SW480 (cell line): ENCODE measurements around the gene KRT34.
A peak's percentile ranks its signal among the peaks of the same experiment; 100 is the strongest.
"Not testable (repeated sequence)": the region's sequence is repeated elsewhere in the genome, so short reads cannot be mapped to it uniquely, and the experiment has no call there.

ENCODE experiments used
- DNase-seq: peaks from one replicate; pipeline ENCODE4 v3.0.0-alpha.2; 2016; ENCODE audit warnings: low spot score

Gene KRT34

GRCh38 chr17:41381943-41382342, at the start of gene KRT34:
TSS of gene KRT34 (minus strand) at chr17:41382306. CDS start at chr17:41382246, 60 bp downstream.
- not testable (repeated sequence) for DNase-seq

DNA sequence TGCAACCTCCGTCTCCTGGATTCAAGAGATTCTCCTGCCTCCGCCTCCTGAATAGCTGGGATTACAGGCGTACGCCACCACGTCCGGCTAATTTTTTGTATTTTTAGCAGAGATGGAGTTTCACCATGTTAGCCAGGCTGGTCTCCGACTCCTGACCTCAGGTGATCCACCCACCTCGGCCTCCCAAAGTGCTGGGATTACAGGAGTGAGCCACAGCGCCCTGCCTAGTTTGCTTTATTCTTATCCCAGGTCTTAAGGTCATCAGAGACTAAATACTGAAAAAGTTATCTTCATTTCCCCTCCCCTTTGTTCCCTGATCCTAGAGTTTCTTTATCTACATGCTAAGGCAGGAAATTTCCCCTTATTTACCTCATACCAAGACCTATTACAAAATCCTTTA, 48.3 kb upstream of the KRT34 start:
- not testable (repeated sequence) for DNase-seq

DNA sequence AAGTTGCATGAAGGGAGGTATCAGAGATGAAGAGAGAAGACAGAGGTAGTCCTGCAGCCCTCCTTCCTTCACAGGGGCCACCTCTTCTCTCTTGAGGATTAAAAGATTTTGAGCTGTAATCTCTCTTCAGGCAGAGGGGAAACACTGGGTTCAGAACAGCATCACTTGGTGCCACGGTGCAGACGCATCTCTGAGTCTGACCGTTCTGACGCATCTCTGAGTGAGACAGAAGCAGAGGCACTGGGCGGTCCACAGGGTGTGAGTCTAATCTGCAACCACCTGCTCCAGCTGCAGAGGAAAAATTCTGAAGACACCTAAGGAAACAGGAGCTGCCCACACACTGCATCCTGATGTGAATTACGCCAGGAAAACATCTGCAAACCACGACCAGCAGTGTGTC, 47.6 kb upstream of the KRT34 start:
- DNase-seq = no peak

DNA sequence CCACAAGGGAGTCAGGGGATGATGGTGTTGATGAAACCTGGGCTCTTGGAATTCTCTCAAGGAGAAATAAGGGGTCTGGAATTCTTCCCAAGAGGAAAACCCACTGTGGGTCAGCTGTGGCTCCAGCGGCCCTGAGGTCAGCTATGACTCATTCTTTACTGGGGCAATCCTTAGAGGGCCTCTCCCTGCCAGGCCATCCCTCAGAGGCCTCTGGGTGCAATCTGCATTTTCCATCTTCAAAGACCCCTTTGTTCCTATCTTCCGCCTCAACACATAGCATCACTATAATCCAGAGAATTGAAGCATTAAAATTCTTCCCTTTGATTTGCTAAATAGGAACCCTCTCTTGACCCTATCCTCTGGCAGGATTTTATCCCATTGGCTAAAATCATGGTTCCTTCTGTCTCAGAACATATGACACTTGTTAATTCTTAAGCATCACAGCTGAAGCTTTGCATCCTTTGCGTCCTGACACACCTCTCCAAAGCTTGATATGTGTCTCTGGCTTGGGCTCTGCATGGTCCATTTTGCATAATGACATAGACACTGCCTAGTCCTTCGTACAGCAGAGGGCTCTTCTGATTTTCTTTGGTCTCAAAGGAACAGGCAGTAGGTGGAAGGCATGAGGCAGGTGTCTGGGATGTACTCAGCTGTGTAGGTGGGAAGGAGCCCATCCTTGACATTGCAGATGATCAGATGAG, 46.6 kb upstream of the KRT34 start:
- peak; percentile 84 for DNase-seq

DNA sequence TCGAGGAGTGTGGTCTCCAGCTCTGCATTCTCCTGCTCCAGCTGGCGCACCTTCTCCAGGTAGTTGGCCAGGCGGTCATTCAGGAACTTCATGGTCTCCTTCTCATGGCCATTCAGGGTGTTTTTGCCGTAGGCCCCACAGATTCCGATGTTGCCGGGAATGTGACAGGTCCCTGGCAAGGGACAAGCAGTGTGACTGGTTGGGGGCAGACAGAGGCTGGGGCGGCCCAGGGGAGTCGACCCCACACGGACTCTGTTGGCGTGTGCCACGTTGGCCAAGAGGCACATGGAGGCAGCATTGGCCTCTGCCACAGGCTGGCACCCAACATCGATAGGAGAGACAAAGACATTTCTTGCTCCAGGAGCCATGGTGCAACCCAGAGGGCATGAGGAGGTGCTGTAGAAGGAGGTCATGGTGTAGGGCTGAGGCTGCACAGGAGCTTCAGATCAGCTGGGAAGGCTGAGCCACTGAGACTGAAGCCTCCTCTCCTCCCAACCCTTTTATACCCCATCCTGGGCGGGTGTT, 42.1 kb upstream of the KRT34 start, which contains the start of gene KRT37:
TSS of gene KRT37 (minus strand) at position 475 of the 525 bp plus-strand sequence. CDS start at position 413, 62 bp downstream.
- no peak for DNase-seq

DNA sequence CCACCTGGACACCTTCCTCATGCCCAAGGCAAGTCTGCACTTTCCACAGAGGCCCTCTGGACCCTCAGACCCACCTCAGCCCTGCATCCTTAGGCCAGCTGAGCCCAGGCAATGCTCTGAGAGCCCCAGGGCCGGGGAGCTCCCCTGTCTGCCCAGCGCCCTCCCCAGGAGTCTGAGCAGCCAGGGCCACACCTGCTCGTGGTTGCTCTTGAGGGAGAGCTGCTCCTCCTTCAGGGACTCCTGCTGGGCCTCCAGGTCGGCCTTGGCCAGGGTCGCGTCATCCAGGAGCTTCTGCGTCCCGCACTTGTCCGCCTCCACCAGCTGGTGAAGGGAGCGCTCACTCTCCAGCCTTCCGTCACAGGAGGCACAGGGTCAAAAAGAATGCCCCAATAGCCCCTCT, 40.5 kb upstream of the KRT34 start:
- not testable (repeated sequence) for DNase-seq

GRCh38 chr17:41421617-41422016, 39.5 kb upstream of the KRT34 start:
- no peak for DNase-seq

DNA sequence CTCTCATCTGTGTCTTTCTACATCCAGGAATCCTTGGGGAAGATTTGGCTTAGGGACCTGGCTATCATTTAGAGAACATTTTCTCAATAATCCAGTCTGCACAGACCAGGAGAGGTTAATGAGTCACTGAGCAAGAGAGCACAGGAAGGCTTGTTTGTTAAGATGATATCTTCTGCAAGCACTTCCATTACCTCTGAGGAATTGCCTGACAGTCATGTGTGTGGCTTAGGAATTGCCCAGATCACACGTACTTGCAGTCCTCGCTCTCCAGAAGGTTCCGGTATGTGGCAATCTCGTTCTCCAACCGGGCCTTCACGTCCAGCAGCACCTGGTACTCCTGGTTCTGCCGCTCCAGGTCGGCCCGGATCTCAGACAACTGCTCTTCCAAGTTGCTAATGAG, 39.0 kb upstream of the KRT34 start:
- DNase-seq = no peak

DNA sequence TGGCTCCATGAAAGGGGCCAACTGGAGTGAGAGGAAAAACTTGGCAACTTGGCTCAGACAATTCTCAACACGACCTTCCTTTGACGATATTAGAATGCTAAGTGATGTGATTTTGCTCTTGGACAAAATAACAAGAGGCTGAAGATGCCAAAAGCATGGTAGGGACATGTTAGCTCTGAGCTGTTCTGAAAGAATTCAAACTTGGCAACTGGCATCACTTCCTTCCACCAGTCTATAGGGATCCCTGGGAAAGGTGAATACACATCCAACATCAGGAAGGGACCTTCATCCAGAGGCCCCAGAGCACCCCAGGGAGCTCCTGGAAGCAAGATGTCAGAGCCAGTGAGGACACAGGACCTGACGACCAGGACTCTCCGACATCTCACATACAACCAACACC, 38.0 kb upstream of the KRT34 start:
- no peak for DNase-seq

GRCh38 chr17:41419716-41420115, 37.6 kb upstream of the KRT34 start:
- no peak for DNase-seq

DNA sequence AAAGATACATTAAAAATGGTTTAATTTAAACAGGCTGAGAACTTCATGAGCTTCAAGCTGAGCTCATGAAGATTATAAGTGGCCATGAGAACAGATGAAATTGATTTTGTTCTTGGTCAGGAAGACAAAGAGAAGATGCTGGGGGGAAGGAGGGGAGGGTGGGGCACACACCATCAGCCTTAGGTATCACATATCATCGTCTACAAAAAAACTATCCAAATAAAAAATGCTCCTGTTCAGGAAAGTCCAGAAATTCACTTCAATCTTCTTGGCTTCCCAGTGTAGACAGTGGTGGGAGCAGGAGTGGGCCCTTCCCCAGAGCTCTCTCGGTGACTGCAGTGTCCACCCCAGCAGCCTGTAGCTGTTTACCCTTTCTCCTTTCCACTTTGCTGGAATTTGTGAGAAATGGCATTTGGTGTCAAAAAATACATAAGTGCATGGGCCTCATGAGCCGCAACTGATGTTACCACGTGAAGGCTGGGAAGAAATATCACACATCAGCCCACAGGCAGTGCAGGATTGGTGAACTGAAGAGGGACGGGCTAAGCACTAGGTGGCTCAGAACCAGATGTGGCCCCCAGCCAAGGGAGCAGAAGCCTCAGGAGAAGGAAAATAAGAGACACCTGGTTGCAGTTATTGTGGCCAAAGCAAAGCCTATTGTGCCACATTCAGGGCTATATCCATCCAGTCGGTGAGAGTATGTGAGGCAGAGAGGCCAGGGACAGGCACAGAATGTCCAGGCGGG, 36.2 kb upstream of the KRT34 start:
- DNase-seq = no peak

GRCh38 chr17:41417576-41418015, 35.5 kb upstream of the KRT34 start:
- DNase-seq = peak; percentile 39

DNA sequence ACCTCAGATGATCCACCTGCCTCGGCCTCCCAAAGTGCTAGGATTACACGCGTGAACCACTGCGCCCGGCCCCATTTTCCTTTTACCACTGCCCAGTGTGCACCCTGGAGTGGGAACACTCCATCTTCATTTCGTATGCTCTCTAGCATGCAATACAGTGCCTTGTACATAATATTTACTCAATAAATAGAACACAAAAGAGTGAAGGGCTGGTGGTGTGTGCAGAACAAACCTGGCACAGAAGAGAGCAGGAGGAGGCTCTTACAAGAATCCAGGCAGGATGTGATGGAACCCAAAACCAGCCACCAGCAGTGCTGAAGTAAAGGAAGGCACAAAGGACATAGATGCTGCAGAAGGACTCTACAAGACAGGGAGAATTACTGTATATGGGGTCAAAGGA, 35.0 kb upstream of the KRT34 start:
- no peak for DNase-seq

- no peak for DNase-seq
Observed at GRCh38 chr17:41416479-41416878, 34.4 kb upstream of the KRT34 start.

GRCh38 chr17:41415833-41416335, 33.8 kb upstream of the KRT34 start:
- DNase-seq = no peak

- DNase-seq = no peak
Observed at GRCh38 chr17:41415411-41415810, 33.3 kb upstream of the KRT34 start.

DNA sequence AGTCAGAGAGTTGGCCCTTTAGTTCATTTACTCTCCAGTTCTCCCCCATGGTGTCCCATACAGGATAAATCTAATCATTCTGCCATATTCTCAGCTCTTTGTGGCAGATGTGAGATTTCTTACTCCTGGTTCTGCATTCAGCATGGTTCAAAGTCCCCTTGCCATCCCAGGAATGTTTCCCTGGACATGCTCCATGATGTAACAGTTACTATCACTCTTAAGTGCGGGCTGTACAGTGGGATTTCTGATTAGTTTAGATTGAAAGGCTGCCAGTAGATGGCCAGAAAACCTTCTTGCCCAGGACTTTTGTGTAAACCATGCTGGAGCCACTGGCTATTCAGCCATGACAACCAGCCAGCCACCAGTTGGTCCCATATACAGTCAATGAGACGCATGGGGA, 31.9 kb upstream of the KRT34 start:
- no peak for DNase-seq

DNA sequence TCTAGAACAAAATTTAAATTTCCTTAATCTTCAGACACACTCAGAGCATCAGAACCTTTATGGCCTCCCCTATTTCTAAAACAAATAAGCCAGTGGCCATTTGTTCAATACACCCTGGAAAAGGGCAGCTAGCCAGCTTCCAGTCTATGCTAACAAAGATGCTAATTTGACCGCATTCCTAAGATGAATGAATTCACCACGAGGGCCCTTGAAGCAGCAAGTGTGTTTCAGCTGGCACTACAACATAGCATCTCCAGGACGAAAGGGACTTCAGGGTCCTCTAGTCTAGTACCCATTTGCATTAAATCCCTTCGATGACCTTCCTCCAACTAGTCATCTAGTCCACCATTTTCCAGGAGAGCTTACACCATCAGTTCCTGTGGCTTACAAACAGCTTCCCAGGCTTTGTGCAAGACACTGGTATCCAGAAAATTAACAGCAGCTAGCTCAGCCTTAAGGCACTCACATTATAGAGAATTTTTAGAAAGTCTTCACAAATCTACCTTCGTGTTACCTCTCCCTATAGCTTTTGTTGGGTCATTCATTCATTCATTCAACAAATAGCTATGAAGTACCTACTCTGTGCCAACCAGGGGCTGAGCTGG, 31.3 kb upstream of the KRT34 start:
- no peak for DNase-seq

- DNase-seq = no peak
Observed at GRCh38 chr17:41411072-41411840, 29.1 kb upstream of the KRT34 start.

DNA sequence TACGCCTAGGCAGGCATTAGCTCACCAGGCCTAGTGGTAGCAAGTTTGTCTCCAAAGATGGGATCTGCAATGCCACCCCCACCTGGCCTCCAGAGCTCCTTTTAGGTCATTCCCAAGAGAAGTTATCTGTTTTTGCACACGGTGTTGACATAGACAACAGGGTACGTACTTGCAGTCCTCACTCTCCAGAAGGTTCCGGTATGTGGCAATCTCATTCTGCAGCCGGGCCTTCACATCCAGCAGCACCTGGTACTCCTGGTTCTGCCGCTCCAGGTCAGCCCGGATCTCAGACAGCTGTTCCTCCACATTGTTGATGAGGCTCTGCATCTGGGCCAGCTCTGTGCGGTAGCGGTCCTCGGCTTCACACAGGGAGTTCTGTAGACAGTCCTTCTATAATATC, 25.1 kb upstream of the KRT34 start:
- no peak for DNase-seq

GRCh38 chr17:41406205-41406604, 24.1 kb upstream of the KRT34 start:
- DNase-seq = peak; percentile 51
